ENCODE measurements around the gene FGD2.
A peak's percentile ranks its signal among the peaks of the same experiment; 100 is the strongest.

DNA sequence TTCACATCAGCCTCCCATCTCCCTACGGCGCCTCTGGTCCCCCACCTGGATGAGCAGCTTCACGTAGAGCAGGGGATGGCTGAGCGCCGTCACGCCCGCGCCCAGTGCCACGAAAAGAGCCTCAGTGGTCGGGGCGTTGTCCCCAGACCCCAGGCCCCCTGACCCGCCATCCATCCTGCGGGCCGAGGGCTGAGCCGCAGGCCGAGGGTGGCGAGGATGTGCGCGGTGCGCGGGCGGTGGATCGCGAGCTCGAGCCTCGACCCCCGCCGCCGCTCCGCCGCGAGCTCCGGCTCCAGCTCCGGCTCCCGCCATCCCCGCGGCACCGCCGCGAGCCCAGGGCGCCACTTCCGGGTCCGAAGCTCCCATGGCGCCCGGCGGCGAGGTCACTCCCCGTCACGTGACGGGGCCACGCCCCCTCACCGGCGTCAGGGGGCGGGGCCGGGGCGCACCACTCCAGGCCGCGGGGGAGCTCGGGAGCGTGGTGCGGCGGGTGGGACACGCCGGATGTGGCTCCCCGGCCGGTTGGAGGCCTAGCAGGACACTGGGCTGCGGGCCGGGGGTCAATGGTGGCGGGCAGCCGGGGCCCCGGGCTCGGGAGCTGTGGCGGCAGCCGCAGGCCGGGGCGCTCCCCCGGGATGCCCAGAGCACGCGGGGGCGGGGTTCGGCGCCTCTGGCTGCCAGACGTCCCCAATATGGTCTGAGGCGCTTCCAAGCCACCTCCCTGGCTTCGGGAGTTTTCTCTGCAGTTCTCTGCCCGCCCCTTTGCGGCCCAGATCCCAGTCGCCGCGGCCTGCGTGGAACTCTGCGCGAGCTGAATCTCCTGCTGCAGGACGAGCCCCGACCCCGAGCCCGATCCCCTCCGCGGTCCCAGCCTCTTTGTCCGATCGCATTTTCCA lies 19.4 kb upstream of the FGD2 start, which contains the start of gene MTCH1:
- TF ChIP-seq CTCF (IDR thresholded peaks at IDR 0.05) (no peak), POLR2A (IDR thresholded peaks at IDR 0.05) (peak; percentile 95 to 98)
